ENCODE measurements around the gene NRROS. TPM values are rescaled to one million over a fixed set of nuclear protein-coding genes. Genes with fewer than 3 reads are reported as not detected.

NRROS gene
- total RNA-seq, 2 donors from 2014 or later: 0.66 to 1.8 TPM

DNA sequence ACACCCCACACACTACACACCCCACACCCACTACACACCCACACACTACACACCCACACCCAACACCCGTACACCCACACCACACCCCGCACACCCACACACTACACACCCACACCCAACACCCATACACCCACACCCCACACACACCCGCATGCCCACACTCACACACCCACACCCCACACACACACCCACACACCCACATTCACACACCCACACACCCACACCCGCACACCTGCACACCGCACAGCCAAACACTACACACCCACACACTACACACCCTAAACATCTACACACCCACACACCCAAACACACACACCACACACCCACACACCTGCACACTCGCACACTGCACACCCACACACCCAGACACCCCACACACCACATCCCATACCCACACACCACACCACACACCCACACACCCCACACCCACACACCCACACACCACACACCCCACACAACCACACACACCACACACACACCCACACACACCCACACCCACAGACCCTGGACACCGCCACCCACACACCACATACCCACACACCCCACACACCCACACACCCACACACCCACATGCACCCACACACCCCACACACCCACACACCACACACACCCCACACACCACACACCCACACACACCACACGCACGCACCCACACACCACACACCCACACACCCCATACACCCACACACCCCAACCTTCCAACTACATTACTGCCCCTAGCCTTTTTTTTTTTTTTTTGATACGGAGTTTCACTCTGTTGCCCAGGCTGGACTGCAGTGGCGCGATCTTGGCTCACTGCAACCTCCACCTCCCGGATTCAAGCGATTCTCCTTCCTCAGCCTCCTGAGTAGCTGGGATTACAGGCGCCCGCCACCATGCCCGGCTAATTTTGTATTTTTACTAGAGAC is 55.7 kb downstream of the NRROS start:
- 84 to 90% methylated on average over 16 to 17 of the region's 17 CpGs for WGBS, 2 donors
- ATAC-seq (no peak), DNase-seq (no peak)
- Histone ChIP-seq H3K4me3 (no peak overlapping the region), H3K9me3 (no peaks in the 10 kb centered on the region), H3K4me1 (no peaks in the 10 kb centered on the region), H3K36me3 (replicated peaks in 1 of 2; ENCODE audit: insufficient read depth in 1 of 2, low read depth in 2 of 2) (no peaks in the 10 kb centered on the region), H3K27ac (no peak overlapping the region), H3K27me3 (no peaks in the 10 kb centered on the region)
- intact Hi-C loops (cut with DNase I): no loop called here
- no peak for TF ChIP-seq POLR2A (IDR thresholded peaks at IDR 0.05)
- TF ChIP-seq, protein P1, sequence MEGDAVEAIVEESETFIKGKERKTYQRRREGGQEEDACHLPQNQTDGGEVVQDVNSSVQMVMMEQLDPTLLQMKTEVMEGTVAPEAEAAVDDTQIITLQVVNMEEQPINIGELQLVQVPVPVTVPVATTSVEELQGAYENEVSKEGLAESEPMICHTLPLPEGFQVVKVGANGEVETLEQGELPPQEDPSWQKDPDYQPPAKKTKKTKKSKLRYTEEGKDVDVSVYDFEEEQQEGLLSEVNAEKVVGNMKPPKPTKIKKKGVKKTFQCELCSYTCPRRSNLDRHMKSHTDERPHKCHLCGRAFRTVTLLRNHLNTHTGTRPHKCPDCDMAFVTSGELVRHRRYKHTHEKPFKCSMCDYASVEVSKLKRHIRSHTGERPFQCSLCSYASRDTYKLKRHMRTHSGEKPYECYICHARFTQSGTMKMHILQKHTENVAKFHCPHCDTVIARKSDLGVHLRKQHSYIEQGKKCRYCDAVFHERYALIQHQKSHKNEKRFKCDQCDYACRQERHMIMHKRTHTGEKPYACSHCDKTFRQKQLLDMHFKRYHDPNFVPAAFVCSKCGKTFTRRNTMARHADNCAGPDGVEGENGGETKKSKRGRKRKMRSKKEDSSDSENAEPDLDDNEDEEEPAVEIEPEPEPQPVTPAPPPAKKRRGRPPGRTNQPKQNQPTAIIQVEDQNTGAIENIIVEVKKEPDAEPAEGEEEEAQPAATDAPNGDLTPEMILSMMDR (IDR thresholded peaks at IDR 0.05): no peak

GRCh38 chr3:196695849-196696226 is 56.3 kb downstream of the NRROS start:
- H3K27me3 ChIP-seq: no peaks in the 10 kb centered on the region
- no peak overlapping the region for H3K27ac ChIP-seq
- no peak overlapping the region for H3K4me3 ChIP-seq
- DNase-seq: no peak
- ATAC-seq: no peak
- TF ChIP-seq, protein P1 (IDR thresholded peaks at IDR 0.05): no peak
- H3K9me3 ChIP-seq: no peaks in the 10 kb centered on the region
- 90 to 95% methylated on average over 5 of the region's 5 CpGs for WGBS, 2 donors
- no peaks in the 10 kb centered on the region for H3K36me3 ChIP-seq (replicated peaks in 1 of 2; ENCODE audit: insufficient read depth in 1 of 2, low read depth in 2 of 2)
- intact Hi-C loops (cut with DNase I): no loop called here
- H3K4me1 ChIP-seq: no peaks in the 10 kb centered on the region

DNA sequence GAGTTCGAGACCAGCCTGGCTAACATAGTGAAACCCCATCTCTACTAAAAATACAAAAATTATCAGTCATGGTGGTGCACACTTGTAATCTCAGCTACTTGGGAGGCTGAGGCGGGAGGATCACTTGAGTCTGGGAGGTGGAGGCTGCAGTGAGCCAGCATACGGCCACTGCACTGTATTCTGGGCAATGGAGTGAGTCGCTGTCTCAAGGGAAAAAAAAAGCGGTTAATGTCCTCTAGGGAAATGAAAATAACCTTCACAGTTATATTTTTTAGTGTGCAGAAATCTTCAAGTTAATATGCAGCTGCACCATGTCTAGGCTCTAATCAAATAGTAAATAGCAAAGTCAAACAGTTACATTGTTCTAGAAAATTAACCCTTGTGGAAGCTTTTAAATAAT is 57.8 kb downstream of the NRROS start:
- intact Hi-C loops (cut with DNase I): no loop called here
- H3K36me3 ChIP-seq (replicated peaks in 1 of 2; ENCODE audit: insufficient read depth in 1 of 2, low read depth in 2 of 2): no peaks in the 10 kb centered on the region
- no peak for TF ChIP-seq POLR2A (IDR thresholded peaks at IDR 0.05)
- TF ChIP-seq, protein P1 (IDR thresholded peaks at IDR 0.05): no peak
- no peaks in the 10 kb centered on the region for H3K9me3 ChIP-seq
- DNase-seq: no peak
- 61 to 75% methylated on average over 5 of the region's 5 CpGs for WGBS, 2 donors
- ATAC-seq: no peak
- no peaks in the 10 kb centered on the region for H3K27me3 ChIP-seq
- no peak overlapping the region for H3K4me3 ChIP-seq
- no peaks in the 10 kb centered on the region for H3K4me1 ChIP-seq
- H3K27ac ChIP-seq: no peak overlapping the region

DNA sequence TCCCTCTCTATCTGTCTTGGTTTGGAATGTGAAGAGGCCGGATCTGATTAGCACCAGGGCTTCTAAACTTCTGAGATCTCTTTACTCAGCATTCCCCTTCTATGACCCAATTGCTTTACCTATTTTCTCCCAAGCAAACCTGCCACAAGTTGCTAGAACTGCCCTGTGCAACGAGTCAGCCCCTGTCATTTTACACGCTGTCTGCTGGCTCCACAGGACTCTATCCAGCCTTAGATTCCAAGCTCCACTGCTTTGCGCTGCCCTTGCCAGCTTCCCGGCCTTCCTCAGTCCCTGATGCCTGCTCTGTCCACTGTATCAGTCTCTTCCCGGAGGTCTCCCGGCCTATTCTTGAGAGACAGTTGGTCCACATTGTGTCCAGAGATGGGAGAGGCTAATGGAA is 60.3 kb downstream of the NRROS start:
- no peaks in the 10 kb centered on the region for H3K4me1 ChIP-seq
- DNase-seq: no peak
- H3K27ac ChIP-seq: no peak overlapping the region
- no peak overlapping the region for H3K4me3 ChIP-seq
- no peaks in the 10 kb centered on the region for H3K27me3 ChIP-seq
- TF ChIP-seq, protein P1 (IDR thresholded peaks at IDR 0.05): no peak
- TF ChIP-seq POLR2A (IDR thresholded peaks at IDR 0.05): no peak
- no peaks in the 10 kb centered on the region for H3K9me3 ChIP-seq
- intact Hi-C loops (cut with DNase I): no loop called here
- 78 to 87% methylated on average over 7 of the region's 7 CpGs for WGBS, 2 donors
- no peak for ATAC-seq
- no peaks in the 10 kb centered on the region for H3K36me3 ChIP-seq (replicated peaks in 1 of 2; ENCODE audit: insufficient read depth in 1 of 2, low read depth in 2 of 2)

- intact Hi-C loops (cut with DNase I): no loop called here
- H3K36me3 ChIP-seq (replicated peaks in 1 of 2; ENCODE audit: insufficient read depth in 1 of 2, low read depth in 2 of 2): no peaks in the 10 kb centered on the region
- no peaks in the 10 kb centered on the region for H3K9me3 ChIP-seq
- ATAC-seq (no peak), DNase-seq (no peak)
- H3K4me3 ChIP-seq: no peak overlapping the region
- no peaks in the 10 kb centered on the region for H3K27me3 ChIP-seq
- WGBS, 2 donors: 57% methylated on average over 4 of the region's 4 CpGs
- no peak overlapping the region for H3K27ac ChIP-seq
- H3K4me1 ChIP-seq: no peaks in the 10 kb centered on the region
- TF ChIP-seq, protein P1 (IDR thresholded peaks at IDR 0.05): no peak
- no peak for TF ChIP-seq POLR2A (IDR thresholded peaks at IDR 0.05)
These were observed 61.3 kb downstream of the NRROS start for GRCh38 chr3:196700801-196701200.

All from body of pancreas (tissue), 4 donors.